Measurements from ENCODE around the gene MAPK6. TPM values are rescaled to one million over a fixed set of nuclear protein-coding genes. Genes with fewer than 3 reads are reported as not detected.
"Not testable (repeated sequence)": the region's sequence is repeated elsewhere in the genome, so short reads cannot be mapped to it uniquely, and the experiment has no call there.

MAPK6 gene
- total and polyA plus RNA-seq, 2 donors: 16.2 to 50.8 TPM

- no peak for DNase-seq (ENCODE audit: extremely low spot score)
- Histone ChIP-seq H3K4me3 (ENCODE audit: low read depth, low read length) (no peak overlapping the region), H3K36me3 (ENCODE audit: insufficient read depth) (no peaks in the 10 kb centered on the region), H3K4me1 (ENCODE audit: insufficient read depth) (no peaks in the 10 kb centered on the region), H3K27ac (ENCODE audit: low read depth) (no peak overlapping the region)
- 82% methylated on average over 6 of the region's 6 CpGs for WGBS
Observed at GRCh38 chr15:52042051-52042851, 23.2 kb downstream of the MAPK6 start.

- H3K4me1 ChIP-seq (ENCODE audit: insufficient read depth); H3K36me3 ChIP-seq (ENCODE audit: insufficient read depth); H3K27ac ChIP-seq (ENCODE audit: low read depth); DNase-seq (ENCODE audit: extremely low spot score); H3K4me3 ChIP-seq (ENCODE audit: low read depth, low read length): not testable (repeated sequence)
- 66% methylated on average over 8 of the region's 8 CpGs for WGBS
Observed at GRCh38 chr15:52045795-52046298, 26.8 kb downstream of the MAPK6 start.

- WGBS: 37% methylated on average over 5 of the region's 5 CpGs
- H3K27ac ChIP-seq (ENCODE audit: low read depth); H3K36me3 ChIP-seq (ENCODE audit: insufficient read depth); H3K4me1 ChIP-seq (ENCODE audit: insufficient read depth); H3K4me3 ChIP-seq (ENCODE audit: low read depth, low read length); DNase-seq (ENCODE audit: extremely low spot score): not testable (repeated sequence)
Observed at GRCh38 chr15:52046552-52046951, 27.5 kb downstream of the MAPK6 start.

DNA sequence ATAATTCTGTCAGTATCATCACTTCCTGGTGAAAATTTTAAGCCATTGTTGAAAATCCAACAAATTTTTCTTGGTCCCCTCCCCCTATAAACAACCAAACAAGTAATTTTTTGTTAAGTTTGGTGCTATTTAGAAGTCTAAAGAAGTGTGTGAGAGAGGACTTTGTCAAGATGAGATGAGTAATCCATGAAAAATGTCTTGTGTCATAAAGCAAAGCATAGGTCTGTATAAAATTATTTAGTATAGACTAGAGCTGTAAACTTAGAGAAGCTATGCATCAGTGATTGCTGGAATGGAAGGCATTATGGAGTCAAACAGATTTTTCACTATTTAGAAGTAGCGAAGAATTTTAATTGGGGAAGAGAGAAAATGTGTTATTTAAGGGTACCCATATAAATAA lies 31.4 kb downstream of the MAPK6 start:
- Histone ChIP-seq H3K36me3 (ENCODE audit: insufficient read depth) (no peaks in the 10 kb centered on the region), H3K27ac (ENCODE audit: low read depth) (no peak overlapping the region), H3K4me3 (ENCODE audit: low read depth, low read length) (no peak overlapping the region), H3K4me1 (ENCODE audit: insufficient read depth) (no peaks in the 10 kb centered on the region)
- DNase-seq (ENCODE audit: extremely low spot score): no peak
- 97% methylated on average over 1 of the region's 1 CpG for WGBS

DNA sequence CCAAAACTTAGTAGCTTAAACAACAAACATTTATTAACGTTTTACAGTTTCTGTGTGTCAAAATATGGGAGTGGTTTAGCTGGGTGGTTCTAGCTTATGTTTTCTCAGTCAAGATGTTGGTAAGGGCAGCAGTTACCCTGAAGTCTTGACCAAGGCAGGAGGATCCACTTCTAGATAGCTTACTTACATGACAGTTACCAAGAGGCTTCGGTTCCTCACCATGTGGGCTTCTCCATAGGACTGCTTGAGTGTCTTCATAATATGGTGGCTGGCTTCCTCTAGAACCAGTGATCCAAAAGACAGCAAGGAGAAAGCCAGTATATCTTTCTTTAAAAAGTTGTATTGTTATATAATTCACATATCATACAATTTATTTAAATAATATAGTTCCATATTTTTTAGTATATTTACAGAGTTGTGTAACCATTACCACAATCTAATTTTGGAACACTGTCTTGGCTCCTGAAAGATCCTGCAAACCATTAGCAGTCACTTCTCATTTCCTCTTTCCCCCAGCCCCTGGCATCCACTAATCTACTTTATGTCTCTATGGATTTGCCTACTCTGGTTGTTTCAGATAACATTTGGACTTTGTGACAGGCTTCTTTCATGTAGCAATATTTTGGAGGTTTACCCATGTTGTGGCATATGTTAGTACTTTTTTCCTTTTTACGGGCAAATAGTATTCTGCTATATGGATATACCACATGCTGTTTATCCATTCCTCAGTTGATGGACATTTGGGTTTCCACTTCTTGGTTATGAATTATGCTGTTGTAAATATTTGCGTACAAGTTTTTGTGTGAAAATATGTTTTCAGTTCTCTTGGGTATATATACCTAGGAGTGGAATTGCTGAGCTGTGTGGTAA lies 33.3 kb downstream of the MAPK6 start:
- Histone ChIP-seq H3K36me3 (ENCODE audit: insufficient read depth) (peaks cover 2% of the 10 kb centered on the region), H3K27ac (ENCODE audit: low read depth) (no peak overlapping the region), H3K4me3 (ENCODE audit: low read depth, low read length) (no peak overlapping the region), H3K4me1 (ENCODE audit: insufficient read depth) (no peaks in the 10 kb centered on the region)
- DNase-seq (ENCODE audit: extremely low spot score): no peak
- 94% methylated on average over 4 of the region's 4 CpGs for WGBS

- Histone ChIP-seq H3K4me3 (ENCODE audit: low read depth, low read length) (no peak overlapping the region), H3K36me3 (ENCODE audit: insufficient read depth) (peaks cover 2% of the 10 kb centered on the region), H3K4me1 (ENCODE audit: insufficient read depth) (no peaks in the 10 kb centered on the region), H3K27ac (ENCODE audit: low read depth) (no peak overlapping the region)
- WGBS: 93% methylated on average over 4 of the region's 4 CpGs
- DNase-seq (ENCODE audit: extremely low spot score): no peak
Observed at GRCh38 chr15:52054381-52054780, 35.4 kb downstream of the MAPK6 start.

- not testable (repeated sequence) for DNase-seq (ENCODE audit: extremely low spot score); H3K36me3 ChIP-seq (ENCODE audit: insufficient read depth); H3K27ac ChIP-seq (ENCODE audit: low read depth); H3K4me3 ChIP-seq (ENCODE audit: low read depth, low read length); H3K4me1 ChIP-seq (ENCODE audit: insufficient read depth)
- 97% methylated on average over 7 of the region's 7 CpGs for WGBS
Observed at GRCh38 chr15:52054858-52055257, 35.8 kb downstream of the MAPK6 start.

DNA sequence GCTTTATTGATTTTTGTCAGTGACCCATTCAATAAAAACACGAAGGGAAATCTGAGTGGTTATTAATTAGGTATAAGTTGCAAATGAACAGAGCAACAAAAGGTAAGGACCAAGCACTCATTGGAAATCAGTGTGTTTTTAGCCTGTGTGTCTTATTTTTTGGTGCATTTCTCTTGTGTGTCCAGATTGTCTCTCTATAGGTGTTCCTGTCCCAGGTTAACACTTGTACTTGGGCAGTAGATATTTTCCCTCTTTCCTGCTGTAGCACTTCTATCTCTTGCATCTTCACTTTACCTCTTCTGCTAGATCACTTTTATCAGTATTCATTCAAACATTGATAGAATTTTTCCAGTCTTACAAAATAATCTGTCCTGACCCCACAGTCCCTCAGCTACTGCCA lies 37.0 kb downstream of the MAPK6 start:
- peaks cover 6% of the 10 kb centered on the region for H3K36me3 ChIP-seq (ENCODE audit: insufficient read depth)
- no peak for DNase-seq (ENCODE audit: extremely low spot score)
- WGBS: 90% methylated on average over 1 of the region's 1 CpG
- no peak overlapping the region for H3K27ac ChIP-seq (ENCODE audit: low read depth)
- no peaks in the 10 kb centered on the region for H3K4me1 ChIP-seq (ENCODE audit: insufficient read depth)
- H3K4me3 ChIP-seq (ENCODE audit: low read depth, low read length): no peak overlapping the region

DNA sequence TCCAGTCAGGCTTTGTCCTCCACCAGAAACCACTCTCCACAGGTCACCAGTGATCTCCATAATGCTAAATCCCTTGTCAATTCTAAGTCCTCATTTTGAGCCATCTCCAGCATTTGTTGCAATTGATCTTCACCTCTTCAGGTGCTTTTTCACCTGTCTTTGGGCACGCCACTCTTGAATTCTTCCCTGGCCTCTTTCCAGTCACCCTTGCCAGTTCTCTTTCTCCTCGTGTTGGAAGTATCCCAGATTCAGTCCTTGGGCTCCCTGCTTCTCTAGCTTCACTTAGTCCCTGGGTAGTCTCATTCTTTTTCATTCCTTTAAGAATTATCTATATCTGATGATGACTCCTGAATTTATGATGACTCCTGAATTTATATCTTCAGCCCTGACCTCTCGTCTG lies 37.5 kb downstream of the MAPK6 start:
- WGBS: 75% methylated on average over 3 of the region's 3 CpGs
- DNase-seq (ENCODE audit: extremely low spot score): no peak
- peaks cover 6% of the 10 kb centered on the region for H3K36me3 ChIP-seq (ENCODE audit: insufficient read depth)
- no peak overlapping the region for H3K4me3 ChIP-seq (ENCODE audit: low read depth, low read length)
- no peaks in the 10 kb centered on the region for H3K4me1 ChIP-seq (ENCODE audit: insufficient read depth)
- H3K27ac ChIP-seq (ENCODE audit: low read depth): no peak overlapping the region

DNA sequence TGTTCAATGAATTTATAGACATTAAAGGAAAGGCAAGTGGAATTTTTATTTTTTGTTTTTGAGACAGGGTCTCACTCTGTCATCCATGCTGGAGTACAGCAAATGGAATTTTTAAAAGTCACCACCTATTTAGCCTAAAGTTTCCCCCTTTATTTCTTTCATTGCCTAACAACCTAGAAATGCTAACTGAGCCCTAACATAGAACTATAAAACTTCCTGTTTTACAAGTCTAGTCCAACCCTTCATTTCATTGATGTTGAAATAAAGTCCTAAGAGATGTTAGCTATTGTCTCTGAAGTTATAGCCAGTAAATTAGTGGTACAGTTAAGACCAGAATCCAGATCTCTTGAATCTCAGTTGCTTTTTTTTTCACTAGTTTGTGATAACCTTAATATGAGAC lies 39.0 kb downstream of the MAPK6 start:
- Histone ChIP-seq H3K4me1 (ENCODE audit: insufficient read depth) (no peaks in the 10 kb centered on the region), H3K27ac (ENCODE audit: low read depth) (no peak overlapping the region), H3K36me3 (ENCODE audit: insufficient read depth) (peaks cover 8% of the 10 kb centered on the region), H3K4me3 (ENCODE audit: low read depth, low read length) (no peak overlapping the region)
- DNase-seq (ENCODE audit: extremely low spot score): no peak

DNA sequence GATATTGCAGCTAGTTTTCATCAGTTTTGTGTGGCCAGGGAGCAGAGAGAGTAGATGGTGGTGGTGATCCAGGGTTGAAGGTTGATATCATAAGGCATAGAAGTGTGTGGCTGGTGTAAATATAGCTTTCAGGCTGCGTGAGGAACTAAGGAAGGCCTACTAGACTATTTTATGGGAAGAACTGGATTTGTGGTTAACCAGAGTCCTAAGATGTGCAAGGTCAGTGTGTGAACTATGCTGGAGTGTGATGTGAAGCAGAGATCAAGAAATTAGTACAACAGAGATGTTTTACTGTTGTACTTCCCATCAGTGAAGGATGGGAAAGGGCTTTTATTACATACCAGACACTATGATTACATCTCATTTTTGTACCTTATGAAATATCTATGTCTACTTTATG lies 41.5 kb downstream of the MAPK6 start:
- Histone ChIP-seq H3K4me3 (ENCODE audit: low read depth, low read length) (no peak overlapping the region), H3K36me3 (ENCODE audit: insufficient read depth) (peaks cover 8% of the 10 kb centered on the region), H3K4me1 (ENCODE audit: insufficient read depth) (no peaks in the 10 kb centered on the region), H3K27ac (ENCODE audit: low read depth) (no peak overlapping the region)
- no peak for DNase-seq (ENCODE audit: extremely low spot score)
- 70% methylated on average over 1 of the region's 1 CpG for WGBS

DNA sequence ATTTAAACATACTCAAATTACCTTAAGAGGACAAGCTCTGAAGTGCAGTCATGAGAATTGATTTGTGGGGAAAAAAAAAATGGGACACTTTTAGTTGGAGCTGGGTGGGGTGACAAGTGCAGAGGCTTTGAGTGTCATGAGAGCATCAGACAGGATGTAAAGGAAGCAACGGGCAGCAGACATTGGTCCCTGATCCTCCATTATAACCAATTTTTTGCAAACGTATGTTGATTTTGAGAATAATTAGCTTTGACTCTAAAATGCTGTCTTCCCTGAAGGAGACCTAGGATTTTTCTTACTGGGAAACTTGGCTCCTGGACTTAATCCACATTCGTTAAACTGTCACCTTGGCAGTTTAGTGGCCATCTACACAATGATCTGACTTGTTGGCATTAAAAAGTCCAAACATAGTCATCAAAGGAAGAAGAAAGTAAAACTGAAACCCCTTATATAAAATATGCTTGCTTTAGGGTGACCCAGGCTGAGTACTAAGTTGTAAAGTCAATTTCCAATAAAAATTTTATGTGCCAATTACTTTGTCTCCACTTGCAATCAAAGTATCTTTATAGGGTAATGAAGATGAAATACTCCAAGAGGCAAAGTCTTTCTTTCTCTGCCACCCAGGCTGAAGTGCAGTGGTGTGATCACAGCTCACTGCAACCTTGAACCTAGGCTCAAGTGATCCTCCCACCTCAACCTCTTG lies 48.0 kb downstream of the MAPK6 start:
- no peak overlapping the region for H3K4me3 ChIP-seq (ENCODE audit: low read depth, low read length)
- H3K36me3 ChIP-seq (ENCODE audit: insufficient read depth): peaks cover 3% of the 10 kb centered on the region
- no peak overlapping the region for H3K27ac ChIP-seq (ENCODE audit: low read depth)
- no peak for DNase-seq (ENCODE audit: extremely low spot score)
- peaks cover 2% of the 10 kb centered on the region for H3K4me1 ChIP-seq (ENCODE audit: insufficient read depth)
- 58% methylated on average over 3 of the region's 3 CpGs for WGBS

GRCh38 chr15:52067545-52067926 lies 48.5 kb downstream of the MAPK6 start:
- Histone ChIP-seq H3K4me3 (ENCODE audit: low read depth, low read length) (no peak overlapping the region), H3K4me1 (ENCODE audit: insufficient read depth) (peaks cover 2% of the 10 kb centered on the region), H3K27ac (ENCODE audit: low read depth) (no peak overlapping the region), H3K36me3 (ENCODE audit: insufficient read depth) (peaks cover 2% of the 10 kb centered on the region)
- DNase-seq (ENCODE audit: extremely low spot score): no peak
